GM18858 (cell line): ENCODE data around the gene IL26.

Experiments
- ATAC-seq: cut with Tn5 transposase; IDR thresholded peaks from one replicate; pipeline ENCODE4 v1.9.1; 2021; ENCODE audit not compliant: unreplicated experiment

Gene IL26

GRCh38 chr12:68158432-68158831 is 67.2 kb downstream of the IL26 start:
- ATAC-seq: no peak

GRCh38 chr12:68157380-68157779 is 68.2 kb downstream of the IL26 start:
- no peak for ATAC-seq

- no peak for ATAC-seq
Observed at GRCh38 chr12:68156636-68157035, 69.0 kb downstream of the IL26 start.

- no peak for ATAC-seq
Observed at GRCh38 chr12:68154779-68155178, 70.8 kb downstream of the IL26 start.
